GM23338 (cell line): Measurements from ENCODE around the gene RBAK. TPM values are rescaled to one million over a fixed set of nuclear protein-coding genes. Genes with fewer than 3 reads are reported as not detected.

ENCODE experiments used
- ATAC-seq: fragments of 200-7000 bp; cut with Tn5 transposase; 3 replicates; pipeline ENCODE4 v1.9.1; 2020
- DNase-seq: peaks from one replicate; pipeline ENCODE4 v3.0.0-alpha.2; 2015; ENCODE audit warnings: low spot score
- H2AFZ ChIP-seq: fragments of 200-600 bp; sonication (generic); 2 replicates; pipeline ENCODE4 v1.8.0; 2016; ENCODE audit warnings: antibody characterized with exemption, mild to moderate bottlenecking, moderate library complexity
- H3F3A ChIP-seq: fragments of 200-600 bp; sonication (generic); replicated peaks from 2 replicates; pipeline ENCODE4 v1.8.0; 2017; ENCODE audit warnings: antibody characterized with exemption, mixed run types, low read depth
- H3K27ac ChIP-seq: fragments of 200-600 bp; sonication (generic); 2 replicates; pipeline ENCODE4 v1.6.1; 2016; ENCODE audit warnings: low read depth
- H3K27me3 ChIP-seq: fragments of 200-600 bp; sonication (generic); 2 replicates; pipeline ENCODE4 v1.8.0; 2016; ENCODE audit warnings: mild to moderate bottlenecking, mixed run types, moderate library complexity; ENCODE audit not compliant: insufficient read depth
- H3K36me3 ChIP-seq: fragments of 200-600 bp; sonication (generic); 2 replicates; pipeline ENCODE4 v1.8.0; 2016; ENCODE audit warnings: mild to moderate bottlenecking; ENCODE audit not compliant: insufficient read depth
- H3K4me1 ChIP-seq: fragments of 200-600 bp; sonication (generic); 2 replicates; pipeline ENCODE4 v1.8.0; 2016; ENCODE audit warnings: mild to moderate bottlenecking, moderate library complexity; ENCODE audit not compliant: insufficient read depth
- H3K4me2 ChIP-seq: fragments of 200-600 bp; sonication (generic); 2 replicates; pipeline ENCODE4 v1.7.1; 2017; ENCODE audit warnings: mixed run types
- H3K4me3 ChIP-seq: fragments of 200-600 bp; sonication (generic); 2 replicates; pipeline ENCODE4 v1.6.1; 2016; ENCODE audit warnings: mixed run types
- H3K79me2 ChIP-seq: fragments of 200-600 bp; sonication (generic); replicated peaks from 2 replicates; pipeline ENCODE4 v1.8.0; 2017; ENCODE audit warnings: mild to moderate bottlenecking; ENCODE audit not compliant: insufficient read depth
- H3K9me2 ChIP-seq: fragments of 200-600 bp; sonication (generic); 2 replicates; pipeline ENCODE4 v1.8.0; 2017; ENCODE audit not compliant: insufficient read depth
- H4K20me1 ChIP-seq: fragments of 200-600 bp; sonication (generic); replicated peaks from 2 replicates; pipeline ENCODE4 v1.8.0; 2017; ENCODE audit warnings: mild to moderate bottlenecking; ENCODE audit not compliant: insufficient read depth
- H3K27ac Mint-ChIP-seq: 2 replicates; pipeline ENCODE4 v1.8.0; 2020; ENCODE audit warnings: inconsistent platforms, mild to moderate bottlenecking, moderate library complexity, mixed read lengths
- H3K27me3 Mint-ChIP-seq: 3 replicates; pipeline ENCODE4 v1.8.0; 2022; ENCODE audit warnings: low read depth, mild to moderate bottlenecking, moderate library complexity, mixed read lengths, inconsistent platforms; ENCODE audit not compliant: insufficient read depth, poor library complexity
- H3K36me3 Mint-ChIP-seq: 3 replicates; pipeline ENCODE4 v1.8.0; 2021; ENCODE audit warnings: low read depth, mild to moderate bottlenecking, inconsistent platforms, moderate library complexity, mixed read lengths
- H3K4me1 Mint-ChIP-seq: 3 replicates; pipeline ENCODE4 v1.8.0; 2020; ENCODE audit warnings: mild to moderate bottlenecking, inconsistent platforms, mixed read lengths
- H3K4me3 Mint-ChIP-seq: 3 replicates; pipeline ENCODE4 v1.8.0; 2021; ENCODE audit warnings: moderate library complexity, mild to moderate bottlenecking, inconsistent platforms, mixed read lengths
- H3K9me3 Mint-ChIP-seq: 3 replicates; pipeline ENCODE4 v1.8.0; 2020; ENCODE audit warnings: moderate library complexity, mild to moderate bottlenecking, inconsistent platforms, mixed read lengths
- CREB1 ChIP-seq: fragments of 250-450 bp; sonication (Bioruptor Pico); IDR thresholded peaks from 2 replicates; pipeline ENCODE4 v1.5.0; 2020; ENCODE audit warnings: low read depth, mild to moderate bottlenecking, moderate library complexity
- EZH2 ChIP-seq: fragments of 200-600 bp; sonication (generic); IDR thresholded peaks from one replicate; pipeline ENCODE4 v1.8.0; 2017; ENCODE audit warnings: antibody characterized with exemption, mild to moderate bottlenecking, low read depth; ENCODE audit not compliant: unreplicated experiment
- EZH2phosphoT487 ChIP-seq: fragments of 200-600 bp; sonication (generic); IDR thresholded peaks from one replicate; pipeline ENCODE4 v1.8.1; 2018; ENCODE audit warnings: antibody characterized with exemption; ENCODE audit not compliant: unreplicated experiment
- JUNB ChIP-seq: IDR thresholded peaks from one replicate; pipeline ENCODE4 v1.6.1; 2016; ENCODE audit warnings: antibody characterized with exemption; ENCODE audit not compliant: unreplicated experiment
- NANOG ChIP-seq: IDR thresholded peaks from 2 replicates; pipeline ENCODE4 v1.6.1; 2016; ENCODE audit warnings: antibody characterized with exemption, borderline replicate concordance
- POLR2AphosphoS5 ChIP-seq: IDR thresholded peaks from 2 replicates; pipeline ENCODE4 v1.6.1; 2016; ENCODE audit warnings: antibody characterized with exemption, low read depth
- STAT1 ChIP-seq: IDR thresholded peaks from one replicate; pipeline ENCODE4 v1.6.1; 2016; ENCODE audit warnings: antibody characterized with exemption; ENCODE audit not compliant: unreplicated experiment
- ZNF114 ChIP-seq: fragments of 250-450 bp; sonication (Bioruptor Pico); IDR thresholded peaks from 2 replicates; pipeline ENCODE4 v1.5.0; 2020; ENCODE audit warnings: mild to moderate bottlenecking, moderate library complexity
- ZNF331 ChIP-seq: fragments of 250-450 bp; sonication (Bioruptor Pico); IDR thresholded peaks from 2 replicates; pipeline ENCODE4 v1.5.0; 2020; ENCODE audit warnings: low read depth, mild to moderate bottlenecking, moderate library complexity
- polyA plus RNA-seq: library from polyadenylated mRNA; unstranded; fragments of >200 nt; fragmentation: Nextera tagmentation; extraction: Ambion mirVana; gene quantifications from 2 replicates; pipeline ENCODE4 v1.2.1, GENCODE V29; 2016
- total RNA-seq: library from RNA; depleted of rRNA; stranded (reverse); fragments of >200 nt; shearing (Covaris generic); gene quantifications from 2 replicates; pipeline ENCODE4 v1.2.3, GENCODE V29; 2014
- TF ChIP-seq, protein P1 (sequence below): fragments of 250-450 bp; sonication (Bioruptor Pico); IDR thresholded peaks from 2 replicates; pipeline ENCODE4 v1.5.0; 2020; ENCODE audit warnings: mild to moderate bottlenecking, moderate library complexity
- TF ChIP-seq, protein P2 (sequence below): IDR thresholded peaks from 2 replicates; pipeline ENCODE4 v1.6.1; 2016; ENCODE audit warnings: antibody characterized with exemption
- TF ChIP-seq, protein P3 (sequence below), 2 experiments: fragments of 200-600 bp in 1 of 2; sonication (generic) in 1 of 2; conservative IDR thresholded peaks; 2 replicates each; pipeline versions ENCODE4 v1.5.1 to v1.6.1; 2016 to 2017; ENCODE audit warnings: antibody characterized with exemption in 2 of 2, low read depth in 2 of 2, mild to moderate bottlenecking in 2 of 2, moderate library complexity in 1 of 2
- TF ChIP-seq, protein P4 (sequence below): IDR thresholded peaks from one replicate; pipeline ENCODE4 v1.6.1; 2018; ENCODE audit warnings: antibody characterized with exemption; ENCODE audit not compliant: unreplicated experiment

The RBAK gene
- total and polyA plus RNA-seq, 2 experiments from 2014 or later, result 6.5 to 15.2 TPM

DNA sequence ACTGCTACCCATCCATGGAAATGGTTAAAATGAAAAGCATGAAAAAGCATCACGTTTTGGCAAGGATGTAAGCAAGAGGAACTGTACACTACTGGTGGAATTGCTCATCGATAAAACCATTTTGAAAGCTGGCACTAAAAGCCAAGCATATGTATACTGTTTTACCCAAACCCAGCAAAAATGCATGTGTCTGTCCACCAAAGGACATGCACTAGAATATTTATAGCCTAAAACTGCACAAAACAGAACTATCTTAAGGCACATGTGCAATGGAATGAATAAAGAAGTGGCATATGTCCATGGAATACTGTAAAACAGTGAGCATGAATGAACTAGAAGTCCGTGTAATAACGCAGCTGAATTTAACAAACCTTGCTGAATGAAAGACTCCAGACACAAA, 22.9 kb downstream of the RBAK start:
- H3K9me2 ChIP-seq, result no peaks in the 10 kb centered on the region
- 0 out of 2 replicates have a peak, but pooled peaks cover 2% of the 10 kb centered on the region for H3K79me2 ChIP-seq
- no peak overlapping the region for H2AFZ ChIP-seq
- Mint-ChIP-seq H3K36me3 (peaks cover 78% of the 10 kb centered on the region), H3K4me3 (no peak overlapping the region), H3K27ac (no peak overlapping the region), H3K4me1 (no peaks in the 10 kb centered on the region), H3K27me3 (peaks cover 27% of the 10 kb centered on the region), H3K9me3 (peaks cover 93% of the 10 kb centered on the region)
- DNase-seq, result no peak
- H3K4me2 ChIP-seq, result no peak overlapping the region
- TF ChIP-seq ZNF331 (CRISPR knock-in tag) (no peak), ZNF114 (CRISPR knock-in tag) (no peak), POLR2AphosphoS5 (no peak), JUNB (no peak), NANOG (no peak), EZH2phosphoT487 (no peak), CREB1 (CRISPR knock-in tag) (no peak), EZH2 (no peak), STAT1 (no peak)
- TF ChIP-seq, protein P1, sequence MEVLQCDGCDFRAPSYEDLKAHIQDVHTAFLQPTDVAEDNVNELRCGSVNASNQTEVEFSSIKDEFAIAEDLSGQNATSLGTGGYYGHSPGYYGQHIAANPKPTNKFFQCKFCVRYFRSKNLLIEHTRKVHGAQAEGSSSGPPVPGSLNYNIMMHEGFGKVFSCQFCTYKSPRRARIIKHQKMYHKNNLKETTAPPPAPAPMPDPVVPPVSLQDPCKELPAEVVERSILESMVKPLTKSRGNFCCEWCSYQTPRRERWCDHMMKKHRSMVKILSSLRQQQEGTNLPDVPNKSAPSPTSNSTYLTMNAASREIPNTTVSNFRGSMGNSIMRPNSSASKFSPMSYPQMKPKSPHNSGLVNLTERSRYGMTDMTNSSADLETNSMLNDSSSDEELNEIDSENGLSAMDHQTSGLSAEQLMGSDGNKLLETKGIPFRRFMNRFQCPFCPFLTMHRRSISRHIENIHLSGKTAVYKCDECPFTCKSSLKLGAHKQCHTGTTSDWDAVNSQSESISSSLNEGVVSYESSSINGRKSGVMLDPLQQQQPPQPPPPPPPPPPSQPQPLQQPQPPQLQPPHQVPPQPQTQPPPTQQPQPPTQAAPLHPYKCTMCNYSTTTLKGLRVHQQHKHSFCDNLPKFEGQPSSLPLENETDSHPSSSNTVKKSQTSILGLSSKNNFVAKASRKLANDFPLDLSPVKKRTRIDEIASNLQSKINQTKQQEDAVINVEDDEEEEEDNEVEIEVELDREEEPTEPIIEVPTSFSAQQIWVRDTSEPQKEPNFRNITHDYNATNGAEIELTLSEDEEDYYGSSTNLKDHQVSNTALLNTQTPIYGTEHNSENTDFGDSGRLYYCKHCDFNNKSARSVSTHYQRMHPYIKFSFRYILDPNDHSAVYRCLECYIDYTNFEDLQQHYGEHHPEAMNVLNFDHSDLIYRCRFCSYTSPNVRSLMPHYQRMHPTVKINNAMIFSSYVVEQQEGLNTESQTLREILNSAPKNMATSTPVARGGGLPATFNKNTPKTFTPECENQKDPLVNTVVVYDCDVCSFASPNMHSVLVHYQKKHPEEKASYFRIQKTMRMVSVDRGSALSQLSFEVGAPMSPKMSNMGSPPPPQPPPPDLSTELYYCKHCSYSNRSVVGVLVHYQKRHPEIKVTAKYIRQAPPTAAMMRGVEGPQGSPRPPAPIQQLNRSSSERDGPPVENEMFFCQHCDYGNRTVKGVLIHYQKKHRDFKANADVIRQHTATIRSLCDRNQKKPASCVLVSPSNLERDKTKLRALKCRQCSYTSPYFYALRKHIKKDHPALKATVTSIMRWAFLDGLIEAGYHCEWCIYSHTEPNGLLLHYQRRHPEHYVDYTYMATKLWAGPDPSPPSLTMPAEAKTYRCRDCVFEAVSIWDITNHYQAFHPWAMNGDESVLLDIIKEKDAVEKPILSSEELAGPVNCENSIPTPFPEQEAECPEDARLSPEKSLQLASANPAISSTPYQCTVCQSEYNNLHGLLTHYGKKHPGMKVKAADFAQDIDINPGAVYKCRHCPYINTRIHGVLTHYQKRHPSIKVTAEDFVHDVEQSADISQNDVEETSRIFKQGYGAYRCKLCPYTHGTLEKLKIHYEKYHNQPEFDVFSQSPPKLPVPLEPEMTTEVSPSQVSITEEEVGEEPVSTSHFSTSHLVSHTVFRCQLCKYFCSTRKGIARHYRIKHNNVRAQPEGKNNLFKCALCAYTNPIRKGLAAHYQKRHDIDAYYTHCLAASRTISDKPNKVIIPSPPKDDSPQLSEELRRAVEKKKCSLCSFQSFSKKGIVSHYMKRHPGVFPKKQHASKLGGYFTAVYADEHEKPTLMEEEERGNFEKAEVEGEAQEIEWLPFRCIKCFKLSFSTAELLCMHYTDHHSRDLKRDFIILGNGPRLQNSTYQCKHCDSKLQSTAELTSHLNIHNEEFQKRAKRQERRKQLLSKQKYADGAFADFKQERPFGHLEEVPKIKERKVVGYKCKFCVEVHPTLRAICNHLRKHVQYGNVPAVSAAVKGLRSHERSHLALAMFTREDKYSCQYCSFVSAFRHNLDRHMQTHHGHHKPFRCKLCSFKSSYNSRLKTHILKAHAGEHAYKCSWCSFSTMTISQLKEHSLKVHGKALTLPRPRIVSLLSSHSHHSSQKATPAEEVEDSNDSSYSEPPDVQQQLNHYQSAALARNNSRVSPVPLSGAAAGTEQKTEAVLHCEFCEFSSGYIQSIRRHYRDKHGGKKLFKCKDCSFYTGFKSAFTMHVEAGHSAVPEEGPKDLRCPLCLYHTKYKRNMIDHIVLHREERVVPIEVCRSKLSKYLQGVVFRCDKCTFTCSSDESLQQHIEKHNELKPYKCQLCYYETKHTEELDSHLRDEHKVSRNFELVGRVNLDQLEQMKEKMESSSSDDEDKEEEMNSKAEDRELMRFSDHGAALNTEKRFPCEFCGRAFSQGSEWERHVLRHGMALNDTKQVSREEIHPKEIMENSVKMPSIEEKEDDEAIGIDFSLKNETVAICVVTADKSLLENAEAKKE, result no peak
- TF ChIP-seq, protein P2, sequence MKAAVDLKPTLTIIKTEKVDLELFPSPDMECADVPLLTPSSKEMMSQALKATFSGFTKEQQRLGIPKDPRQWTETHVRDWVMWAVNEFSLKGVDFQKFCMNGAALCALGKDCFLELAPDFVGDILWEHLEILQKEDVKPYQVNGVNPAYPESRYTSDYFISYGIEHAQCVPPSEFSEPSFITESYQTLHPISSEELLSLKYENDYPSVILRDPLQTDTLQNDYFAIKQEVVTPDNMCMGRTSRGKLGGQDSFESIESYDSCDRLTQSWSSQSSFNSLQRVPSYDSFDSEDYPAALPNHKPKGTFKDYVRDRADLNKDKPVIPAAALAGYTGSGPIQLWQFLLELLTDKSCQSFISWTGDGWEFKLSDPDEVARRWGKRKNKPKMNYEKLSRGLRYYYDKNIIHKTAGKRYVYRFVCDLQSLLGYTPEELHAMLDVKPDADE, result no peak
- TF ChIP-seq, protein P3, sequence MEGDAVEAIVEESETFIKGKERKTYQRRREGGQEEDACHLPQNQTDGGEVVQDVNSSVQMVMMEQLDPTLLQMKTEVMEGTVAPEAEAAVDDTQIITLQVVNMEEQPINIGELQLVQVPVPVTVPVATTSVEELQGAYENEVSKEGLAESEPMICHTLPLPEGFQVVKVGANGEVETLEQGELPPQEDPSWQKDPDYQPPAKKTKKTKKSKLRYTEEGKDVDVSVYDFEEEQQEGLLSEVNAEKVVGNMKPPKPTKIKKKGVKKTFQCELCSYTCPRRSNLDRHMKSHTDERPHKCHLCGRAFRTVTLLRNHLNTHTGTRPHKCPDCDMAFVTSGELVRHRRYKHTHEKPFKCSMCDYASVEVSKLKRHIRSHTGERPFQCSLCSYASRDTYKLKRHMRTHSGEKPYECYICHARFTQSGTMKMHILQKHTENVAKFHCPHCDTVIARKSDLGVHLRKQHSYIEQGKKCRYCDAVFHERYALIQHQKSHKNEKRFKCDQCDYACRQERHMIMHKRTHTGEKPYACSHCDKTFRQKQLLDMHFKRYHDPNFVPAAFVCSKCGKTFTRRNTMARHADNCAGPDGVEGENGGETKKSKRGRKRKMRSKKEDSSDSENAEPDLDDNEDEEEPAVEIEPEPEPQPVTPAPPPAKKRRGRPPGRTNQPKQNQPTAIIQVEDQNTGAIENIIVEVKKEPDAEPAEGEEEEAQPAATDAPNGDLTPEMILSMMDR (conservative IDR thresholded peaks at IDR 0.05; ENCODE audit: low read depth in 2 of 2), result no peak
- TF ChIP-seq, protein P4, sequence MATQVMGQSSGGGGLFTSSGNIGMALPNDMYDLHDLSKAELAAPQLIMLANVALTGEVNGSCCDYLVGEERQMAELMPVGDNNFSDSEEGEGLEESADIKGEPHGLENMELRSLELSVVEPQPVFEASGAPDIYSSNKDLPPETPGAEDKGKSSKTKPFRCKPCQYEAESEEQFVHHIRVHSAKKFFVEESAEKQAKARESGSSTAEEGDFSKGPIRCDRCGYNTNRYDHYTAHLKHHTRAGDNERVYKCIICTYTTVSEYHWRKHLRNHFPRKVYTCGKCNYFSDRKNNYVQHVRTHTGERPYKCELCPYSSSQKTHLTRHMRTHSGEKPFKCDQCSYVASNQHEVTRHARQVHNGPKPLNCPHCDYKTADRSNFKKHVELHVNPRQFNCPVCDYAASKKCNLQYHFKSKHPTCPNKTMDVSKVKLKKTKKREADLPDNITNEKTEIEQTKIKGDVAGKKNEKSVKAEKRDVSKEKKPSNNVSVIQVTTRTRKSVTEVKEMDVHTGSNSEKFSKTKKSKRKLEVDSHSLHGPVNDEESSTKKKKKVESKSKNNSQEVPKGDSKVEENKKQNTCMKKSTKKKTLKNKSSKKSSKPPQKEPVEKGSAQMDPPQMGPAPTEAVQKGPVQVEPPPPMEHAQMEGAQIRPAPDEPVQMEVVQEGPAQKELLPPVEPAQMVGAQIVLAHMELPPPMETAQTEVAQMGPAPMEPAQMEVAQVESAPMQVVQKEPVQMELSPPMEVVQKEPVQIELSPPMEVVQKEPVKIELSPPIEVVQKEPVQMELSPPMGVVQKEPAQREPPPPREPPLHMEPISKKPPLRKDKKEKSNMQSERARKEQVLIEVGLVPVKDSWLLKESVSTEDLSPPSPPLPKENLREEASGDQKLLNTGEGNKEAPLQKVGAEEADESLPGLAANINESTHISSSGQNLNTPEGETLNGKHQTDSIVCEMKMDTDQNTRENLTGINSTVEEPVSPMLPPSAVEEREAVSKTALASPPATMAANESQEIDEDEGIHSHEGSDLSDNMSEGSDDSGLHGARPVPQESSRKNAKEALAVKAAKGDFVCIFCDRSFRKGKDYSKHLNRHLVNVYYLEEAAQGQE, result no peak
- peaks cover 3% of the 10 kb centered on the region; the same call in 1 of the 2 replicates for H3K27me3 ChIP-seq
- H3K4me3 ChIP-seq, result no peak overlapping the region
- H3K27ac ChIP-seq, result no peak overlapping the region
- no peaks in the 10 kb centered on the region for H4K20me1 ChIP-seq
- peaks cover 17% of the 10 kb centered on the region for H3F3A ChIP-seq
- ATAC-seq, result no peak
- H3K36me3 ChIP-seq, result peaks cover 57% of the 10 kb centered on the region
- no peaks in the 10 kb centered on the region for H3K4me1 ChIP-seq
